COLO668 (cell line): ENCODE data around the gene SMPD3.

Source experiments
- DNase-seq: peaks from one replicate; lab custom pipeline; 2025; ENCODE audit not compliant: unreplicated experiment; lab: John Stamatoyannopoulos, UW

The SMPD3 gene

DNA sequence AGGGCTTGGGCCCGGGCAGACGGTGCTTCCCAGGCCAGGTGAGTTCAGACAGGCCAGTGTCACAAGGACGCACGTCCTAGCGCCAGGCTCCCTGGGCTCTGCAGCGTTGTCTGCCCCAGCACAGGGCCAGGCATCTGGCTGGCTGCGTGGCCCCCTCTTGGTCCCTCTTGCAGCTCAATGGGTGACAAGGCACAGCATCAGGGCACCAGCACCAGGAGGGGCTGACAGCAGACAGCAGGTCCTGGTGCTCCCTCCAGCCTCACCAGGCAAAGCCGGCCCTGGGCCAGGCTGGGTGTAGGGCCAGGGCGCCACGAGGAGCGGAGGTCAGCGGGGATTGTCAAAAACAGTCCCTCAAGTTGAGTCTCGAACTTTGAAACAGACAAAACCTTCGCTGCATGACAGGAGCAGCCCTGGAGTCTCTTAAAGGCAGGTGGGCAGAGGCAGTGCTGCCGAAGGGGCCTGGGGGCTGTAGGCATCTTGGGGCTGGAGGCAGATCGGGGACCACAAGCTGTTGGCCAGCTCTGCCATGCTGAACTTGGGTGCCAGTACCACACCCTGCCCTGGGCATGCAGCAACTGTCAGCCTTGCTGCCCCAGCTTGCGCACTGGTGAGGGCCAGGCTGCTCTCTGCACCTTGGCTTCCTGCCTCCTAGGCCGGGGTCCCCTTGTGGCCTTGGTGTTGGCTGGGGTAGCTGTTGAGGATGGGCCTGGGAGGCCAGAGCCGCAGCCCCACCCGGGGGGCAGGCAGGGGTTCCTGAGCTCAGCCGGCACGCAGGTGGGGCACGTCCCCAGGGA lies 88.7 kb downstream of the SMPD3 start:
- no peak for DNase-seq

DNA sequence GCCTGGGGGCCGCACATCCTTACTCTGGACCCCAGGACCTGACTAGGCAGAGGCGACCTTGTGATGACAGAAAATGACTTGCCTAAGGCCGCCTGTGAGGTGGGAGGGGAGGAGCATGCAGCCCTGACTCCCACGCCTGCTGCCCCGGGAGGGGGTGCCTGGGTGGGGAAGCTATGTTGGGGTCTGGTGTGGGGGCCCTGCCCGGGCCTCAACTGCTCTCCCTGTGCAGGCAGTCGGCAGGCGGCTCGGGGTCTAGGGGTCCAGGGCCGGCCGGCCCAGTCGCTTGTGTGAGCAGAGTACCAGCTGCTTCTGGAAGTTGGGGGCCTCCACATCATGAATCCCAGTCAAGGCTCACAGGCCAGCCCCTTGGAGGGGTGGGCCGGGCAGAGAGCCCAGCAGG lies 89.4 kb downstream of the SMPD3 start:
- DNase-seq, result no peak

DNA sequence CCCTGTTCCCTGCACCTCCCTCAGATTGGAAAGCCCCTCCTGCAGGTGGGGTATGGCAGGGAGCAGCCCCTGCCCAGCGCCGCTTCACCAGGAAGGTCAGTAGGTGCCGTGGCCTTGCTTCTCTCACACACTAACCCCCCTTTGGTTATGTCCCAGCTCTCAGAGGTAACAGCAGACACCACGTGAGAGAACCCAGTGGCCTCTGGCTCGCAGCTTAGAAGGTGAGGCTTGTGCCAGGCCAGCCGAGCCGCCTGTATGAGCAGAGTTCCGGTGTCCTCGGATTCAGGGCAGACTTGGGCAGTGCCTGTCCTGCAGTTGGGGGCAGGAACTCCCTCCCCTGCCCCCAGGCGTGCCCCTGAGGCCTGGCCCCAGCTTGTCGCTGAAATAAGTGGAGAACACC lies 90.4 kb downstream of the SMPD3 start:
- DNase-seq, result no peak

GRCh38 chr16:68357521-68357922 lies 90.8 kb downstream of the SMPD3 start:
- no peak for DNase-seq

DNA sequence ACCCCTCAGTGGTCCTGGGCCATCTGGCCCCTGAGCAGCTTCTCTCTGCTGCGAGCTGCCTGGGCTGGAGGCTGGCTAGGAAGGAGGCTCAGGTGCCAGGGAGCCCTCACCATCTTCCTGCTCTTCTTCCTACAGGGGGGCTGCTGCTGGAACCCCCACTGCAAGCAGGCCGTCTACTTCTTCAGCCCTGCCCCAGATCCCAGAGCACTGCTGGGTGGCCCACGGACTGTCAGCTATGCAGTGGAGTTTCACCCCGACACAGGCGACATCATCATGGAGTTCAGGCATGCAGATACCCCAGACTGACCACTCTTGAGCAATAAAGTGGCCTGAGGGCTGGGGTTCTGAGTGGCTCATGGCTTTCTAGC lies 91.4 kb downstream of the SMPD3 start:
- DNase-seq, result no peak

DNA sequence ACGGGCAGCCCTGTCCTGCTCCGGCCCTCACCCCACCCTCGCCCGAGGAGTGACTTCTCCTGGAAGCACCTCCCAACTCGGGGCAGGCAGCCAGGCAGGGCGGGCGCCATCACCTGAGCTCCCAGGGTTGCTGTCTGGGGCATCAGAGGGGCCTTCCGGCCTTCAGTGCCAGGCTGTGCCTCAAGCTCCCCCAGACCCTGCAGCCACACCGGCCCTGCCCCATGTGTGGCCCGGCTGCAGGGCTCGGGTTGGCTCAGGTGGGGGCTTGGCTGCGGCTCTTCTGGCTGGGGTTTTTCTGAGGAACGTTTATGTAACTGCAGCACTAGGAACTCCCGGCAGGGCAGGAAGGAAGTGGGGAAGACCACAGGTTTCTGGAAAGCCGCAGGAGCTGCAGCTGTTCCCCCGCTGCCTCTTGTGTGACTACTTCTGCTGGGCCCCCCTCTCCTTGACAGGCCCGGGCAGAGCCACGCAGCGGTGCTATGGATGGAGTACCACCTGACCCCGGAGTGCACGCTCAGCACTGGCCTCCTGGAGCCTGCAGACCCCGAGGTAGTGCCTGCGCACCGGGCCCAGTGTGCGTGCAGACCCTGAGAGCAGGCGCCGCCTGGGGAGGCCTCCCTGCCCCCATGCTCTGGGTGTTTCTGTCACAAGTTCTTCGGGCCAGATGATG lies 91.9 kb downstream of the SMPD3 start:
- DNase-seq, result no peak

DNA sequence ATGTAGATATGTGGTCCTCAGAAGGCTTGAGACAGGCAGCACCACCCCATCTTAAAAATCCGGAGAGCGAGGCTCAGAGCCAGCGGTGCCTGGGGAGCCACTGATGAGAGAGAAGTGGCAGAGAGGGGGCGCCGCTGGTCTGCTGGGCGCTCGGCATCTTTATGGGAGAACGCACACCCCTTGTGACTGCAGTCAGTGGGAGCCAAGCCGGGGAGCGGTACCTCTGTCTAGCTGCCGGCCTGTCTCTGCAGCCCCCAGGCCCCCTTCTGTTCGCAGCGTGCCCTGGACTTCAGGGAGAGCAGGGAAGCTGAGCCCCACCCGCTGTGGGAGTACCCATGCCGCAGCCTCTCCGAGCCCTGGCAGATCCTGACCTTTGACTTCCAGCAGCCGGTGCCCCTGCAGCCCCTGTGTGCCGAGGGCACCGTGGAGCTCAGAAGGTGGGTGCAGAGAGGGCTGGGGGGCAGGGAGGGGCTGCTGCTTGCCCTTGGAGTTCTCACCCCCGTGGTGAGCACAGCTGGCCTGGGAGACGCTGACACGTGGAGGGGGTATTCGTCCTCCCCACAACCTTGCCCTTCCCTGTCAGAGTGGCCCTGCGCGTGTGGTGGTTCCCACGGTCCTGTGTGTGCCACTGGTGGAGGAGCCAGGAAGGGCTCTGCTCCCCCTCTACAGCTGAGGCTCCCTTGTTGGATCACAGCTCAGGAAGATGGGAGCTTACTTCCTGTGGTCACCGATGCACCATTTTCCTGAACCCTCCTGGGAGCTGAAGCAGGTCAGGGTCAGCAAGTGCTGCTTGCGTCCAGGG lies 92.7 kb downstream of the SMPD3 start:
- no peak for DNase-seq

DNA sequence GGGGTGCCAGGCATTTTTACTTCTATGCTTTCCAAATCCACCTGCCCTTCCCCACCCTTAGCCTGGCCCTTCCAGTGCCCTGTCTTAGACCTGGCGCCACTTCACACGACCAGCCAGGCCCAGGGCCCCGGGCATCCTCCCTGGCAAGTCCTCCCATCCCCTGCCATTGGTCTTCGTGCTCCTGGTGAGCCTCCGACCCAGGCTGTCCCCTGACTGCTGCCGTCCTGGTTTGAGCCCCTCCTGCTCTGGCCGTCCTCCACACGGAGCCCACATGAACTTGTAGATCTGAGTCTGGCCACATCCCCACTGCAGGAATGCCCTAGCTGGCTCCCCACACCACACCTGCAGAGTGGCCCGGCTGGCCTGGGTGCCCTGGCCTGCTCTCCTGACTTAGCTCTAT lies 93.5 kb downstream of the SMPD3 start:
- no peak for DNase-seq

DNA sequence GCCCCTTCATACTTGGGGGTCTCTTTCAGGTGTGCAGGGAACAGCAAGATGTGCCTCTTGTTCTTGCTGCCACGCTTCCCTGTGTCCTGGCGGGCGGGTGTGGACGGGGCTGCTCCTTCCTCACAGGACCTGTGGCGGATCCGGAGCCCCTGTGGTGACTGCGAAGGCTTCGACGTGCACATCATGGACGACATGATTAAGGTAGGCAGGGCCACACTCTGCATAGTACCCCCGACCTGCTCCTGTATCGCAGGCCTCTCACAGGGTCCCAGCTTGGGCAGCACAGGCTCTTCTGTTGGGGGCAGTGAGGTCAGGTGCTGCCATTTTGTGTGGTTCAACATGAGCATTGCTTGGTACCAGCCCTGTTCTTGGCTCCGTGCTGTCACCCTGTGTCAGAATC lies 94.9 kb downstream of the SMPD3 start:
- DNase-seq, result no peak

GRCh38 chr16:68351991-68352431 lies 96.3 kb downstream of the SMPD3 start:
- peak; percentile 9 for DNase-seq

DNA sequence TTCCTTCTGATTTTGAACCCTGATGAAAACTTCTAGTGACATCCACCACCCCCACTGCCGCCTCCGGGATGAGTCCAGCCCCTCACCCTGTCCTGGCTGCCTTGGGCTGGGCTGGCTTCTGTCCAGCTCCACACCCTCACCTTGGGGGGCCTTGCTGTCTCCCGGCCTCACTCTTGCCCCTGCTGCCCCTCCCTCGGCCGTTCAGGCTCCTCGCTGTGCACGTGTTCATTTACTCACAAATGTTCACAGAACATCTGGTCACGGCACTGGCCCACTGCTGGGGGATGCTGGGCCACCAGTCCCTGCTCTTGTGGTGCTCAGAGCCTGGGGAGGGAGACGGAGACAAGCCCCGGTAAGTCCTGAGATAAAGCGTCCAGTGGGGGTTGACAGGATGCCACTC lies 96.8 kb downstream of the SMPD3 start:
- DNase-seq, result no peak

GRCh38 chr16:68350813-68351350 lies 97.4 kb downstream of the SMPD3 start:
- no peak for DNase-seq

- no peak for DNase-seq
Measured at GRCh38 chr16:68349838-68350410, 98.4 kb downstream of the SMPD3 start.

DNA sequence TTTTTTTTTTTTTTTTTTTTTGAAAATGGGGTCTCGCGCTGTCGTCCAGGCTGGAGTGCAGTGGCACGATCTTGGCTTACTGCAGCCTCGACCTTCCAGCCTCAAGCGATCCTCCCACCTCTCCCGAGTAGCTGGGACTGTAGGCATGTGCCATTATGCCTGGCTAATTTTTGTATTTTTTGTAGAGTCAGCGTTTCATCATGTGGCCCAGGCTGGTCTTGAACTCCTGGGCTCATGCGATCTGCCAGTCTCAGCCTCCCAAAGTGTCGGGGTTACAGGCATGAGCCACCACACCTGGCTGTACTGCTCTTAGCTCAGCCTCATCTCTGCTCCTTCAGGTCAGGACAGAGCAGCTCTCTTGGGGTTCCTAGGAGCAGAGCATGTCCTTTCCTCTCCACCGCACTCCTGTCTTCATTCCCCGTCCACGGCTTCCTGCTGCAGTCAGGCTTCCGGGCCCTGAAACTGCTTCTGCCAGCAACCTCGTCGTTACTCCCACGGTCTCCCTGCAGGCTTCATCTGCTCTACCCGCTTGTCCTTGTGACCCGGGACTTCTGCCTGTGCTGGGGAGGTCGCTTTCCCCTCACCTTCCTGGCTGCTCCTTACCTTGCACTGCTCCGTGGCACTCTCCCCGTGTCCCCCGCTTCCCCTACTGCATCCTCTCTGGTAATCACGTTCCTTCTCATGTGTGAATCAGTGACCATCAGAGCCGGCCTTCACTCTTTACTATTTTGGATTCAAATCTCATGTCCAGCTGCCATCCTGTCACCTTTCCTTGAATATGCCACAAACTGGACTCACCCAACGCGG lies 99.5 kb downstream of the SMPD3 start:
- DNase-seq, result no peak

DNA sequence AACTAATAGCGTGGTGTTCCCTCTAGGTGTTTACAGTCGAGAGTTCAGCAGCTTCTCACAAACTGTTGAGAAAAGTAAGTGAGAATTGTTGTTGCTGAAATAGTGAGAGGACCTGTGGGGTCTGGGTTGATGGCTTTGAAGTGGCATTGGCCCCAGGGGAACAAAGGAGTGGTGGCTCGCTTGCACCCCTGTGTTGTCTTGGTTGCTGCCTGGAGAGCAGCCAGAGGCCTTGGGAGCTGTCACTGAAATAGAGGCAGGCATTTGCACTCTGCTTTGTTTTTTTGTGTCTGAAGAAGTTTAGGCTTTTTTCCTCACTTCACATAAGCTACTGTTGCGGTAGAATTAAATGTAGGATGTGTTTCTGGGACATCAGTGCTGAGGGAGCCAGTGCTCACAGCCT lies 100.7 kb downstream of the SMPD3 start:
- no peak for DNase-seq

DNA sequence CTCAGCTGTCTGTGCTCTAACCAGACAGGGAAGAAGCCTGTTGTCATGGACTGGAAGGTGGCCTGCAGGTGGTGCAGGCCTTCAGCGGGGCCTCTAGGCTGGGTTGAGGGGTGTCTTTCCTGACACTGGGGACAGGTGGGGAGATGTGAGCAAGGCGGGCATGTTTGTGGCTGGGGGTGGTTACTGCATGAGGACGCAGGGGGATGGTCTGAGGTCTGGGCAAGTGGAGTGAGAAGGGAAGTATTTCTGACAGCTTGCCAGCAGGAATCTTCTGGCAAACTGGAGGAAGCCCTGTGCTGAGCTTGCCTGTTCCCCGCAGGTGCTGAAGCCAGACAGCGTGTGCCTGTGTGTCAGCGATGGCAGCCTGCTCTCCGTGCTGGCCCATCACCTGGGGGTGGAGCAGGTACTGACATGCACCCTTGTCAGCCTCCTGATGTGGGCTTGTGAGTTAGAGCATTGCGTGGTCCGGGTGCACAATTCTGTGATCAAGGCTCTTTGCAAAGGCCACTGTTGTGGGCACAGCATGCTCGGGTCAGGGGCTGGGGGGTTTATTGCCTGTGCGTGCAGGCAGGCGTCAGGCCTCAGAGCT lies 101.3 kb downstream of the SMPD3 start:
- no peak for DNase-seq

GRCh38 chr16:68345958-68346635 lies 102.2 kb downstream of the SMPD3 start:
- no peak for DNase-seq

- DNase-seq, result no peak
Measured at GRCh38 chr16:68345351-68345810, 102.9 kb downstream of the SMPD3 start.

- no peak for DNase-seq
Measured at GRCh38 chr16:68344252-68344651, 104.1 kb downstream of the SMPD3 start.
